DND-41 (cell line): ENCODE results near the gene RASL10A.
"Not testable (repeated sequence)": the region's sequence is repeated elsewhere in the genome, so short reads cannot be mapped to it uniquely, and the experiment has no call there.

ENCODE experiments used
- ATAC-seq: fragments of 200-7000 bp; cut with Tn5 transposase; 3 replicates; pipeline ENCODE4 v1.9.1; 2021; ENCODE audit warnings: low read depth; ENCODE audit not compliant: insufficient read depth
- DNase-seq: peaks from one replicate; pipeline ENCODE4 v3.0.0-alpha.2; 2020
- H2AFZ ChIP-seq: 2 replicates; pipeline ENCODE4 v1.6.0; 2012; ENCODE audit warnings: low read depth, low read length
- H3K27ac ChIP-seq: 2 replicates; pipeline ENCODE4 v1.5.1; 2012; ENCODE audit warnings: low read length, inconsistent platforms
- H3K27me3 ChIP-seq: fragments of 200-600 bp; sonication (generic); 2 replicates; pipeline ENCODE4 v1.6.0; 2012; ENCODE audit warnings: low read length, mild to moderate bottlenecking, inconsistent platforms; ENCODE audit not compliant: insufficient read depth, poor library complexity
- H3K36me3 ChIP-seq: 2 replicates; pipeline ENCODE4 v1.5.1; 2012; ENCODE audit warnings: low read length, inconsistent platforms; ENCODE audit not compliant: insufficient read depth
- H3K4me1 ChIP-seq: 2 replicates; pipeline ENCODE4 v1.5.1; 2012; ENCODE audit warnings: mild to moderate bottlenecking, low read length; ENCODE audit not compliant: insufficient read depth
- H3K4me2 ChIP-seq: 2 replicates; pipeline ENCODE4 v1.6.0; 2012; ENCODE audit warnings: mild to moderate bottlenecking, moderate library complexity, low read length, inconsistent platforms; ENCODE audit not compliant: insufficient read depth
- H3K4me3 ChIP-seq, 2 experiments: fragments of 200-600 bp in 1 of 2; shearing (Covaris generic) in 1 of 2; 2 replicates each; pipeline ENCODE4 v1.5.1; 2012 to 2016; ENCODE audit warnings: inconsistent platforms in 2 of 2, low read length in 2 of 2, mild to moderate bottlenecking in 2 of 2, low read depth in 1 of 2, moderate library complexity in 1 of 2
- H3K79me2 ChIP-seq: 2 replicates; pipeline ENCODE4 v1.6.0; 2012; ENCODE audit warnings: low read length, inconsistent platforms; ENCODE audit not compliant: insufficient read depth
- H3K9ac ChIP-seq: 2 replicates; pipeline ENCODE4 v1.6.0; 2012; ENCODE audit warnings: low read depth, mild to moderate bottlenecking, inconsistent platforms, low read length, moderate library complexity
- H3K9me3 ChIP-seq: 2 replicates; pipeline ENCODE4 v1.5.1; 2012; ENCODE audit warnings: low read length, moderate library complexity, mild to moderate bottlenecking, inconsistent platforms; ENCODE audit not compliant: insufficient read depth, severe bottlenecking
- H4K20me1 ChIP-seq: 2 replicates; pipeline ENCODE4 v1.6.0; 2012; ENCODE audit warnings: low read length; ENCODE audit not compliant: insufficient read depth
- EZH2 ChIP-seq: IDR thresholded peaks from 3 replicates; pipeline ENCODE4 v1.6.1; 2012; ENCODE audit warnings: borderline replicate concordance, low read depth, mild to moderate bottlenecking, moderate library complexity, low read length, inconsistent platforms; ENCODE audit not compliant: severe bottlenecking
- TF ChIP-seq, protein P1 (sequence below): IDR thresholded peaks from 2 replicates; pipeline ENCODE4 v1.5.1; 2012; ENCODE audit warnings: borderline replicate concordance, low read length, moderate library complexity, mild to moderate bottlenecking; ENCODE audit not compliant: poor library complexity, severe bottlenecking; ENCODE audit errors: extremely low read depth

RASL10A gene, protein sequence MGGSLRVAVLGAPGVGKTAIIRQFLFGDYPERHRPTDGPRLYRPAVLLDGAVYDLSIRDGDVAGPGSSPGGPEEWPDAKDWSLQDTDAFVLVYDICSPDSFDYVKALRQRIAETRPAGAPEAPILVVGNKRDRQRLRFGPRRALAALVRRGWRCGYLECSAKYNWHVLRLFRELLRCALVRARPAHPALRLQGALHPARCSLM

DNA sequence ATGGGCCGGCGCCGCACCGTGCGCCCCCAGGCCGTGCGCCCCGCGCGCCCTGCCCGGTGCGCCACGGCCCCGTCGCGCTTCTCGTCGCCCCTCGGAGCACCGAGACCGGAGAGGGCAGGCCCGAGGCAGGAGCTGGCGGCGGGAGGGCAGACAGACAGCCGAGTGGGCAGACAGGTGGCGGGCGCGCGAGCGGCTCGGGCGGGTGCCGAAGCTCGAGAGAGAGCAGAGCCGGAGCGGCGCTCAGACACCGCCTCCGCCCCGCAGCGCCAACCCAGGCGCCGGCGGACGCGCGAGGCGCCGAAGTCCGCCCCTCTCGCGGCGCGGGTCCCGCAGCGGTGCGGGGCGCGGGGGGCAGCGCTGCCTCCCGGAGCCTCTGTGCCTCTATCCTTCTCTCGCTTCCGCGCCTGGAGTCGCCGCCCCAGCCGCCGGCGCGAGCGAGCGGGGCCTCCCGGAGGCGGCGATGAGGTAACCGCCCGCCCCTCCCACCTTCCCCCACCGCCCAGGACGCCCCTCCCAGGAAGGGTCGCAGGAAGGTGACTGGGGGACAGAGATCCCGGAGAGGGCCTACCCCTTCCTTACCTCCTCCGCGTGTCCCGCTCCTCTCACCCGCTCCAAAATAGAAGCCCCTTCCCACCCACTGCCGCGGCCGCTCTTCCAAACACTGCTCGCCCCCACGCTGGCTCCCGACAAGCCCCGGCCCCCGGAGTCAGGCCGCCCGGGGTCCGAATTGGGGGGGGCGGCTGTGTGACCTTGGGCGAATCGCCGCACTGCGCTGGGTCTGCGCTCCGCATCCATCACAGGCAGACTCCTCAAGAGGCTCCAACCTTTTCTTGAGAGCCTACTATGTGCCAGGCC, at the start of gene RASL10A:
TSS of gene RASL10A (minus strand) at position 412 of the 855 bp plus-strand sequence. CDS start 451 bp downstream, outside the sequence.
- no peak within 1 kb of the TSS for H3K27ac ChIP-seq
- H3K36me3 ChIP-seq, result no peaks in the 10 kb centered on the region
- DNase-seq (peak; percentile 32), ATAC-seq (peak; percentile 55)
- H4K20me1 ChIP-seq, result peaks cover 5% of the 10 kb centered on the region; the same call in 1 of the 2 replicates
- peak within 1 kb of the TSS in 1 of 2 experiments; percentile 36; a peak in 2 of 4 replicates for H3K4me3 ChIP-seq
- H3K4me2 ChIP-seq, result peak within 1 kb of the TSS; percentile 54
- no peak within 1 kb of the TSS; the same call in 1 of the 2 replicates for H3K9ac ChIP-seq
- no peaks in the 10 kb centered on the region for H3K9me3 ChIP-seq
- H3K4me1 ChIP-seq, result peaks cover 11% of the 10 kb centered on the region; the same call in 1 of the 2 replicates
- H3K79me2 ChIP-seq, result no peaks in the 10 kb centered on the region
- H3K27me3 ChIP-seq, result peaks cover 9% of the 10 kb centered on the region
- TF ChIP-seq, protein P1, sequence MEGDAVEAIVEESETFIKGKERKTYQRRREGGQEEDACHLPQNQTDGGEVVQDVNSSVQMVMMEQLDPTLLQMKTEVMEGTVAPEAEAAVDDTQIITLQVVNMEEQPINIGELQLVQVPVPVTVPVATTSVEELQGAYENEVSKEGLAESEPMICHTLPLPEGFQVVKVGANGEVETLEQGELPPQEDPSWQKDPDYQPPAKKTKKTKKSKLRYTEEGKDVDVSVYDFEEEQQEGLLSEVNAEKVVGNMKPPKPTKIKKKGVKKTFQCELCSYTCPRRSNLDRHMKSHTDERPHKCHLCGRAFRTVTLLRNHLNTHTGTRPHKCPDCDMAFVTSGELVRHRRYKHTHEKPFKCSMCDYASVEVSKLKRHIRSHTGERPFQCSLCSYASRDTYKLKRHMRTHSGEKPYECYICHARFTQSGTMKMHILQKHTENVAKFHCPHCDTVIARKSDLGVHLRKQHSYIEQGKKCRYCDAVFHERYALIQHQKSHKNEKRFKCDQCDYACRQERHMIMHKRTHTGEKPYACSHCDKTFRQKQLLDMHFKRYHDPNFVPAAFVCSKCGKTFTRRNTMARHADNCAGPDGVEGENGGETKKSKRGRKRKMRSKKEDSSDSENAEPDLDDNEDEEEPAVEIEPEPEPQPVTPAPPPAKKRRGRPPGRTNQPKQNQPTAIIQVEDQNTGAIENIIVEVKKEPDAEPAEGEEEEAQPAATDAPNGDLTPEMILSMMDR, result no peak
- no peak for TF ChIP-seq EZH2
- no peak within 1 kb of the TSS for H2AFZ ChIP-seq

DNA sequence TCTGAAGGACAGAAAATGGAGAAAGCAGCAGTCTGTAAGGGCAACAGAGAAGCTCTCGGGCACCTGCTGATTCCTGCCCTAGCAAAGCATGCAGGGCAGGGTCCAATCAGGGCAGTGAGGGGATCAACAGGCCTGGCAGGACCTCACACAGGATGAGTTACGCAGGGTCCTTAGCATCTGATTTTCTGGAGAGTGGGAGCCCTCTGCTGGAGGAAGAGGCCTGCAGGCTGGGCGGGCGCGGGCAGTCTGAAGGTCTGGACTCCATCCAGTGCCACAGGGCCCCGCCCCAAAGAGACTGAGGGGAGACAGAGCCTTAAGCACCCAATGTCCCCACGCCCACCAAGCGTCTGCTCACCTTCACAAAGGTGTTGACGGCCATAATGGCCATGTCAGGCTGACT, 44.0 kb upstream of the RASL10A start:
- H3K27ac ChIP-seq, result no peak overlapping the region
- no peak for DNase-seq
- H2AFZ ChIP-seq, result no peak overlapping the region
- H3K79me2 ChIP-seq, result no peaks in the 10 kb centered on the region
- no peak overlapping the region for H3K4me2 ChIP-seq
- H3K27me3 ChIP-seq, result no peaks in the 10 kb centered on the region
- H3K9me3 ChIP-seq, result no peaks in the 10 kb centered on the region
- no peak overlapping the region for H3K4me3 ChIP-seq
- no peak for ATAC-seq
- H3K36me3 ChIP-seq, result peaks cover 59% of the 10 kb centered on the region
- H4K20me1 ChIP-seq, result peaks cover 4% of the 10 kb centered on the region; the same call in 1 of the 2 replicates
- TF ChIP-seq, protein P1, result peak; percentile 44
- no peak for TF ChIP-seq EZH2
- H3K4me1 ChIP-seq, result no peaks in the 10 kb centered on the region
- H3K9ac ChIP-seq, result no peak overlapping the region

DNA sequence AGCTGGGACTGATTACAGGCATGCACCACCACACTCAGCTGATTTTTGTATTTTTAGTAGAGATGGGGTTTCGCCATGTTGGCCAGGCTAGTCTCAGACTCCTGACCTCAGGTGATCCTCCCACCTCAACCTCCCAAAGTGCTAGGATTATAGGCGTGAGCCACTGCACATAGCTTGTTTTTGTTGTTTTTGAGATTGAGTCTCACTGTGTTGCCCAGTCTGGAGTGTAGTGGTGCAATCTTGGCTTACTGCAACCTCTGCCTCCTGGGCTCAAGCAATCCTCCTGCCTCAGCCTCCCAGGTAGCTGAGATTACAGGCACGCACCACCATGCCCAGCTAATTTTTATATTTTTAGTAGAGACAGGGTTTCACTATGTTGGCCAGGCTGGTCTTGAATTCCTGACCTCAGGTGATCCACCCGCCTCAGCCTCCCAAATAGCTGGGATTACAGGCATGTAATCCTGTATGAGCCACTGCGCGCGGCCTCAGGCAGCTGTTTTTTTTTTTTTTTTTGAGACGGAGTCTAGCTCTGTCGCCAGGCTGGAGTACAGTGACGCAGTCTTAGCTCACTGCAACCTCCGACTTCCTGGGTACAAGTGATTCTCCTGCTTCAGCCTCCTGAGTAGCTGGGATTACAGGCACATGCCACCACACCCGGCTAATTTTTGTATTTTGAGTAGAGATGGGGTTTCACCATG, 41.8 kb upstream of the RASL10A start:
- H3K9ac ChIP-seq, H3K4me2 ChIP-seq, DNase-seq, H2AFZ ChIP-seq, H3K4me3 ChIP-seq, H3K79me2 ChIP-seq, H4K20me1 ChIP-seq, H3K4me1 ChIP-seq, H3K27me3 ChIP-seq, H3K27ac ChIP-seq, ATAC-seq, H3K9me3 ChIP-seq: not testable (repeated sequence)
- peaks cover 71% of the 10 kb centered on the region for H3K36me3 ChIP-seq

DNA sequence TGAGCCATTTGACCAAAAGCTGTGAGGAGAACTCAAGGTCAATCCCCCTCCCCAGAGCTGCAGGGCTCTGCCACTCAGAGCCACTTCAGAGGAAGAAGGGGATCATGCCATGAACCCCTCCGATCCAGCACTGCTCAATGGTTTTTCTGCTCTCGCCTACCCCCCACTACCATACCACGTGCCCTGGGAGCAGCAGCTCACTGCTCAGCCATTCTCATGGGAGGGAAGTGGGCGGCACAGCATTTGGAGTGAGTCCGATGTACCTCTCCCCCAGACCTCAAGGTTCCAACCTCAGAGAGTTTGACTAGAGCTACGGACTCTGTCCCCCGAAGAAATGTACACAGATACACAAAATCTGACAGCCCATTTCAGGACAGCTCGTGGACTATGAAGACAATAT, 38.4 kb upstream of the RASL10A start:
- no peaks in the 10 kb centered on the region for H3K27me3 ChIP-seq
- H3K4me2 ChIP-seq, result no peak overlapping the region
- H3K9me3 ChIP-seq, result no peaks in the 10 kb centered on the region
- no peak overlapping the region for H2AFZ ChIP-seq
- no peak overlapping the region for H3K4me3 ChIP-seq
- H3K79me2 ChIP-seq, result no peaks in the 10 kb centered on the region
- no peaks in the 10 kb centered on the region for H3K4me1 ChIP-seq
- DNase-seq (no peak), ATAC-seq (no peak)
- H3K36me3 ChIP-seq, result peaks cover 92% of the 10 kb centered on the region
- no peak overlapping the region for H3K27ac ChIP-seq
- TF ChIP-seq EZH2, result no peak
- no peaks in the 10 kb centered on the region for H4K20me1 ChIP-seq
- no peak overlapping the region for H3K9ac ChIP-seq
